SK-N-SH treated with all-trans-retinoic acid at 6 μM for 48 hours (cell line): ENCODE data around the gene R3HDM2.

ENCODE experiments used
- ARNTL ChIP-seq: fragments of 450-650 bp; formaldehyde crosslinking; IDR thresholded peaks from 2 replicates; pipeline ENCODE4 v1.5.0; 2020; ENCODE audit warnings: low read depth, mild to moderate bottlenecking, moderate library complexity, borderline replicate concordance
- CSDC2 ChIP-seq: fragments of 250-450 bp; sonication (Bioruptor Pico); IDR thresholded peaks from 2 replicates; pipeline ENCODE4 v1.5.0; 2020; ENCODE audit warnings: mild to moderate bottlenecking, moderate library complexity
- OSR1 ChIP-seq: fragments of 250-450 bp; sonication (Bioruptor Pico); IDR thresholded peaks from 2 replicates; pipeline ENCODE4 v1.8.0; 2022; ENCODE audit warnings: moderate library complexity, mild to moderate bottlenecking, inconsistent platforms
- SNAI2 ChIP-seq: fragments of 250-450 bp; sonication (Bioruptor Pico); IDR thresholded peaks from 2 replicates; pipeline ENCODE4 v1.5.0; 2020; ENCODE audit warnings: mild to moderate bottlenecking, moderate library complexity
- TOX ChIP-seq: fragments of 250-450 bp; sonication (Bioruptor Pico); IDR thresholded peaks from 2 replicates; pipeline ENCODE4 v1.8.0; 2021; ENCODE audit warnings: mild to moderate bottlenecking, moderate library complexity, borderline replicate concordance
- ZC3H10 ChIP-seq: fragments of 250-450 bp; sonication (Bioruptor Pico); IDR thresholded peaks from 2 replicates; pipeline ENCODE4 v1.5.1; 2021; ENCODE audit warnings: mild to moderate bottlenecking, moderate library complexity
- ZFP3 ChIP-seq: fragments of 250-450 bp; sonication (Bioruptor Pico); IDR thresholded peaks from 2 replicates; pipeline ENCODE4 v1.5.0; 2020; ENCODE audit warnings: mild to moderate bottlenecking, moderate library complexity
- ZNF70 ChIP-seq: fragments of 450-650 bp; formaldehyde crosslinking; IDR thresholded peaks from 2 replicates; pipeline ENCODE4 v1.5.0; 2020; ENCODE audit warnings: mild to moderate bottlenecking, moderate library complexity
- ZNF8 ChIP-seq: fragments of 450-650 bp; formaldehyde crosslinking; IDR thresholded peaks from 2 replicates; pipeline ENCODE4 v1.5.0; 2020; ENCODE audit warnings: mild to moderate bottlenecking, moderate library complexity

- TF ChIP-seq ARNTL (CRISPR knock-in tag) (no peak), ZC3H10 (no peak), TOX (no peak), ZFP3 (no peak), OSR1 (no peak), ZNF70 (no peak), ZNF8 (CRISPR knock-in tag) (no peak), SNAI2 (CRISPR knock-in tag) (no peak), CSDC2 (CRISPR knock-in tag) (no peak)
These were observed 216.5 kb downstream of the R3HDM2 start for GRCh38 chr12:57214398-57214781.
